T follicular helper cell (primary cell): ENCODE data around the gene PKP1.

Experiments
- DNase-seq: peaks from one replicate; pipeline ENCODE4 v3.0.0-alpha.2; 2020; ENCODE audit warnings: low read depth

PKP1 gene

DNA sequence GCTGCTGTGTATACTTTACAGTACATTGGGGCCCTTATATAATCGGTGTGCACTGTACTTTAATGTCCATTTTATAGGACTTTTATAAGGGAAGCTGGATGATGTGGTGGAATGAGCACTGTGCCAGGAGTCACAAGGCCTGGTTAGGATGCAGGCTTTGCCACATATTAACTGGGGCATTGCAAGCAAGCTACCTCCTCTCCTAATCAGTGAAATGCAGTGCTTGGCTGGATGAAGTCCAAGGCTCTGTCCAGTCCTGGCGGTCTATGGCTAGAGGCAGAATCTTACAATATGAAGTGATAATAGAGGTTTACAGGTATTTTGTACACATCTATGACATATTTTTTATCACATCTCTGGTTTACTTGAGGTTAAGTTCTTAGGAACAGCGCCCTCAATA lies 1.7 kb upstream of the PKP1 start:
- DNase-seq: no peak

DNA sequence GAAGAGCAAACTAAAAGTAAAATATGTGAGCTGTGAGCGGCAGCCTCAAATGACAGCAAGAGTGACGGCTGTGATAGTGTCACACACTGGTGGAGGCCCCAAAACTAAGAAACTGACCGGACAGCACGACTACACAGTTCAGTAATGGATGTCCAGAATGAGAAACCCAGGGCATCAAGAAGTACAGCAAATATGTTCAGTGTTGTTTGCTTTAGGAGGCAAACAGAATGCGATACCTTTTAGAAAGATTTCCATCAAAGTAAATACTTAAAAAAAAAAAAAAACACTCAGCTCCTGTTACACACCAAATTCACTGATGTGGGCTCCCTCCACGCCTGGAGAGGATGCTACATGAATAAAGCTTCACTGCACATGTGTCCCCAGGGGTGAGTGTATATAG lies 1.1 kb upstream of the PKP1 start:
- no peak for DNase-seq

DNA sequence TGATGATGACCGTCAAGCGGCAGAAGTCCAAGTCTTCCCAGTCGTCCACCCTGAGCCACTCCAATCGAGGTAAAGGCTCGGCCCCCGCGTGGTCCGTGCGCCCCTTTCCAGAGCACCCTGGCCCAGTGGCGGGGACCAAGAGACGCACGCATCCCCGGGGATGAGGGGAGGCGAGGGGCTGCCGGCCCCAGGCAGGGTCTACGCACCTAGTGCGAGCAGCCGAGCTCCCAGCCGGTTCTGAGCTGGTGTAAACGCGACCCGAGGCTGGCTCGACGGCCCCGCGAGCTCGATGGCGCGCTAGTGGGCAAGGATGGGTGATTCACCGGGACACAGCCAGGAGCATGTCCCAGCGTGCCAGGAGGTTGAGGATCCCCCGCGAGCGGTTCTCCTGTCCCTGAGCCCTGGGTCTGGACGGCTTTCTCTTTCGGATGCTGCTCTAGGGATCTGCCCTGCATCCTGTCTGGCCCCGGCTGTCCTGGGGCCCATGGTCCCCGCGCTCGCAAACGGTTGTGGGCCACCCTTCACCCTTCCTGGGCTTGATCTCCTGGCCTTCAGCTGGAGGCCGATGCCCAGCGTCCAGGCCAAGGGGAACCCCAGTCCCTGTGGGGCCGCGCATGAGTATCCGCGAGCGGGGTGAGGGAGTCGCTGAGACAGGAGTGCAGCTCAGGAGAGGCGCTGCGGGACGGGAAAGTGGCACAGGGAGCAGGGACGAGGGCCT lies 689 bp downstream of the PKP1 start:
- DNase-seq: no peak

GRCh38 chr1:201284636-201285035 lies 1.3 kb downstream of the PKP1 start:
- no peak for DNase-seq

- DNase-seq: no peak
Measured at GRCh38 chr1:201285846-201286245, 2.5 kb downstream of the PKP1 start.

GRCh38 chr1:201286445-201286844 lies 3.1 kb downstream of the PKP1 start:
- DNase-seq: no peak

GRCh38 chr1:201288007-201288406 lies 4.7 kb downstream of the PKP1 start:
- DNase-seq: no peak

DNA sequence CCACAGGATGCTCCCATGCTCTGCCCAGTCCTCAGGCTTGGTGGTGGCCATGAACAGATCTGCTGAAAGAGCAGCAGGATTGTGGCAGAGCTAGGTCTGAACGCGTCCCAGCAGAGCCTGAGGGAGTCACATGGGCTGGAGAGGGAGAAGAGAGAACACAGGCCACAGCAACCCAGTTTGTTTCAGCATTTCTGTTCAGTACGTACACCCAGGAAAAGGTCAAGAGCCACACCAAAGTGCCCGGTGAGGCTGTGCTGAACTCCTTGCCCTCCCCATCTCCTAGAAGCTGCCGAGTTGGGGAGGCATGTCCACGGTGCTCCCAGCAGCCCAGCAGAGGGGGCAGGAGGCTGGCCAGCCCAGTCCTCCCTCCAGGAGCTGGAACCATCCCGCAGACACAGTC lies 5.5 kb downstream of the PKP1 start:
- no peak for DNase-seq

- no peak for DNase-seq
Measured at GRCh38 chr1:201290551-201290950, 7.2 kb downstream of the PKP1 start.

GRCh38 chr1:201291916-201292315 lies 8.6 kb downstream of the PKP1 start:
- no peak for DNase-seq

DNA sequence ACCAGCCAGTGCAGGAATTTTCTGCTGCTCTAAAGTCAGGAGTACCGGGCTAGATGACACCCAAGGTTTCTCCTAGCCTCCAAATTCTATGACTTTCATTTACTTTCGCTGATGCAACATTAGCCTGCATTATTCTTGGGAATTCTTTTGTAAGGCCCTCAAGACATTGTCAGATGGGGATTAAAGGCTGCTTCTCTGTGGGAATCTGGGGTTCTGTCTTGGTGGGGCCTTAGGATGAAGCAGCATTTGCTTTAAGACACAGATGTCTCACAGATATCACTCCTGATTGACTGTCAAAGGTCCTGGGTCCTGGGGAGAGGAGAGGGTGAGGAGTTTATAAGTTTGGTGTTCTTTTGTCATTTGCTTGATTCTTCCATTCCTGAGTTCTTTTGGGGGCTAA lies 11.6 kb downstream of the PKP1 start:
- DNase-seq: no peak

DNA sequence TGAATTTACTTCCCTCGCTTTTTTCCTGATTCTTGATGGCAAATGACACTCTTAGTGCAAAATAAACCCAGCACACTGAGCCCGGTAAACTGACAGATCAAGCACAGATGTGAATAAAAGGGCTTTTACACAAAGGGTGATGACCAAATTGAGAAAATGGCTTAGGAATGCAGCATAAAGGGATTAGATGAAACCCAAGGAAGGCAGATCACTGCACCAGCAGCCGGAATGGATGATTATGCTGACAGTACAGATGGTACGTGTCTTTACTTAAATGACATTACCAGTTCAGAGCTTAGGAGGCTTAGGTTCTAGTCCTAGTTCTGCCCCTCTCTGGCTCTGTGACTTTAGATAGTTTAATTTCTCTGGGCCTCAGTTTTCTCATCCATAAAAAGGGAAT lies 12.0 kb downstream of the PKP1 start:
- DNase-seq: no peak

- DNase-seq: no peak
Measured at GRCh38 chr1:201295861-201296260, 12.6 kb downstream of the PKP1 start.

GRCh38 chr1:201296352-201296751 lies 13.0 kb downstream of the PKP1 start:
- DNase-seq: no peak

DNA sequence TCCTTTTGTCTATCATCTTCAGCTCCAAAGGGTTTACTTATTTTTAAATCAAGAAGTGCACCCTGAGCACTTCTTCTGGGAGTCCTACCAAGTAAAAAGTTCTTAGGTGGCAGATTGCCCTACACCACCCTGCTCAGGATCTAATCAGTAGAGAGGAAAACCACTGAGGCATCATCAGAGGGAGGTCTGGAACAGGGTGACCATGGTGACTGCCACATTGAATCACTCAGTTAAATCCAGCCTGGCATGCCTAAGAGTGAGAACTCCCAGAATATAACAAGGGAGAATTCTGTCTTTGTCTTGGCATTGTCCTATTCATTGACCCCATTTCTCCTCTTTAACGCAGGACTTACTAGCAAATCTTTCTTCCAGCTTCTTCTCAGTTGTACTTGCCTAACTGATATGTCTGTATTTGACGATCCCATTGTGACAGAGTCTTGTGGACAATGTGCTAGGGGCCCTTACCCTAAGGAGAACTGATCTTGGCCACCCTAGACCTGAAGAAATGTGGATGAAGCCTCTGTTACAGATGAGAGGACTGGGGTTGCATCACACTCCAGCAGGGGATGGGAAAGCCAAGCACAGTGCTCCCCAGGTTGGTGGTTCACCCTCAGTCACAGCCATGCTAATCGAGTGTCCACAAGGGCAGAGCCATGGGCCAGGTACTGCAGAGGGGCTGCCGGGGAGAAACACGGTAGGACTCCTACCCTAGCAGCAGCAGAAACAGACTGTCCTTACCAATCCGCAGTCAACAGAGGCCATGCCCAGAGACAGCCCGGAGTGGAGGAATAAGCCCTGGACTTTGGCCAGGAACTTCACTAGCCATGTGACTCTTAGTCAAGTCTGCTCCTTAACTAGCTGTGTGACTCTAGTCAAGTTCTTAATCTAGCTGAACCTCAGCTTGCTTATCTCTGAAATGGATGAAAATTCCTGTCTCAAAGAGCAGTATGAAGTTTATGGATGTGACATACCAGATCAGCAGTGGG lies 15.4 kb downstream of the PKP1 start:
- no peak for DNase-seq

GRCh38 chr1:201299968-201300367 lies 16.7 kb downstream of the PKP1 start:
- DNase-seq: no peak

GRCh38 chr1:201300641-201301040 lies 17.3 kb downstream of the PKP1 start:
- DNase-seq: no peak

DNA sequence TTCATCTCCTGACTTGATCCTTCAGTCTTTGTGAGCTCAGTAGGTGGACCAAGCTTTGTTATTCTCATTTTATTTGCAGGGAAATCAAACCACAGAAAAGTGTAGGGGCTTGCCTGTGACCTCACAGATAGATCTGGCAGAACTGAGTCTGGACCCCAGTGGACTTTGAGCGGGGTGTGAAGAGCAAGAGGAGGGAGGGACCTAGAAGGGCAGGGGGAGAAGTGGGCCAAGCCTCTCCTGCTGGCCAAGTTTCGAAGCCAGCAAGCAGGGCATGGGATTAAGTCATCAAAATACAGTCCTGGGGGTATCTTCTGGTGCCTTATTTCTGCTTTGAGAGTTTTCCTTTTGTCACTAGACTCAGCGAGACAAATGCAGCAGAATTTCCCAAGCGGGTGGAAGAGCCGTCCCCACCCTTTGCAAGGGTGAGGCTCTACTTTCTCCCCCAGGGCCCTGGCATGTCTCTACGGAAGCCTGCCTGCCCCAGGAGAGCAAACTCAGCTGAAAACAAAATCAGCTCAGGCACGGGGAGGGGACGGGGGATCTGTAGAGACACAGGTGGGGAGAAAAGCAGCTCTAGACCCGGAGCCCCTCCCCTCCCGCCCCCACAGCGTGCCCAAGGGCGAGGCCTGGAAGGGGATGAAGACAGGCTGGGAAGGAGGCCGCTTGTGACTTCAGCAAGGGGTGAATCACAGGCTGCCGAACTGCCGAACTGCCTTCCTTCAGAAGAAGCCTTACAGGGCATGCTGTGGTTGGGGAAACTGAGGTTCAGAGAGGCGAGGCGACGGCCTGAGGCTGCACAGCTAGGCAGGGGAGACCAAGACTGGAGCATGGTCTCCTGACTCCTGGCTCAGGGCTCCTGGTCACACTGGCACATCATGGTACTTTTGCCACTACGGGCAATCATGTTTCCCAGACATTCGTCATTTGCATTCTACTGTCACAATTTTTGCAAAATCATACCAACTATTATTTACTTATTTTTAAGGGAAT lies 19.2 kb downstream of the PKP1 start:
- DNase-seq: no peak

- DNase-seq: no peak
Measured at GRCh38 chr1:201304126-201304525, 20.8 kb downstream of the PKP1 start.

- DNase-seq: no peak
Measured at GRCh38 chr1:201305815-201306214, 22.5 kb downstream of the PKP1 start.

GRCh38 chr1:201307231-201307630 lies 23.9 kb downstream of the PKP1 start:
- no peak for DNase-seq
